Activated T-cell treated with anti-CD3 and anti-CD28 coated beads, Interleukin-2, amount 50 U/mL, for 1 hour (primary cell): ENCODE results near the gene HORMAD2.
"Not testable (repeated sequence)": the region's sequence is repeated elsewhere in the genome, so short reads cannot be mapped to it uniquely, and the experiment has no call there.

Source experiments
- DNase-seq: peaks from one replicate; pipeline ENCODE4 v3.0.0-alpha.2; 2020

The HORMAD2 gene

GRCh38 chr22:30193031-30193775, 112.9 kb downstream of the HORMAD2 start:
- DNase-seq = no peak

GRCh38 chr22:30195245-30196140, 115.2 kb downstream of the HORMAD2 start:
- no peak for DNase-seq

GRCh38 chr22:30196141-30196879, 116.0 kb downstream of the HORMAD2 start:
- peak; percentile 39 for DNase-seq

GRCh38 chr22:30196880-30197336, 116.6 kb downstream of the HORMAD2 start:
- DNase-seq = no peak

GRCh38 chr22:30197389-30197788, 117.1 kb downstream of the HORMAD2 start:
- DNase-seq = no peak

GRCh38 chr22:30198152-30198825, 118.0 kb downstream of the HORMAD2 start:
- no peak for DNase-seq

GRCh38 chr22:30198921-30199320, 118.7 kb downstream of the HORMAD2 start:
- DNase-seq = no peak

- DNase-seq = not testable (repeated sequence)
These were observed 120.6 kb downstream of the HORMAD2 start for GRCh38 chr22:30200905-30201304.

GRCh38 chr22:30201945-30202344, 121.7 kb downstream of the HORMAD2 start:
- no peak for DNase-seq

- DNase-seq = no peak
These were observed 122.3 kb downstream of the HORMAD2 start for GRCh38 chr22:30202531-30203006.

- DNase-seq = no peak
These were observed 123.9 kb downstream of the HORMAD2 start for GRCh38 chr22:30204015-30204741.

- no peak for DNase-seq
These were observed 124.5 kb downstream of the HORMAD2 start for GRCh38 chr22:30204742-30205111.

- DNase-seq = no peak
These were observed 125.2 kb downstream of the HORMAD2 start for GRCh38 chr22:30205281-30206115.

- no peak for DNase-seq
These were observed 126.7 kb downstream of the HORMAD2 start for GRCh38 chr22:30206944-30207343.

GRCh38 chr22:30208631-30209603, 128.7 kb downstream of the HORMAD2 start:
- peak; percentile 8 for DNase-seq

- peak; percentile 2 for DNase-seq
These were observed 129.4 kb downstream of the HORMAD2 start for GRCh38 chr22:30209642-30210041.

GRCh38 chr22:30210235-30210909, 130.1 kb downstream of the HORMAD2 start:
- no peak for DNase-seq

GRCh38 chr22:30211124-30211820, 131.0 kb downstream of the HORMAD2 start:
- no peak for DNase-seq
